GM19463 (cell line): ENCODE results near the gene ADTRP.

ENCODE experiments used
- ATAC-seq: cut with Tn5 transposase; IDR thresholded peaks from one replicate; pipeline ENCODE4 v1.9.1; 2021; ENCODE audit warnings: mild to moderate bottlenecking, moderate library complexity; ENCODE audit not compliant: unreplicated experiment

Gene ADTRP

GRCh38 chr6:11760015-11760473 is 18.6 kb downstream of the ADTRP start:
- no peak for ATAC-seq

GRCh38 chr6:11758878-11759277 is 19.7 kb downstream of the ADTRP start:
- no peak for ATAC-seq

GRCh38 chr6:11756726-11757125 is 21.9 kb downstream of the ADTRP start:
- no peak for ATAC-seq

- ATAC-seq: no peak
Measured at GRCh38 chr6:11756292-11756691, 22.3 kb downstream of the ADTRP start.

GRCh38 chr6:11755725-11756124 is 22.9 kb downstream of the ADTRP start:
- no peak for ATAC-seq

GRCh38 chr6:11754625-11755271 is 23.9 kb downstream of the ADTRP start:
- ATAC-seq: no peak

GRCh38 chr6:11753798-11754197 is 24.8 kb downstream of the ADTRP start:
- no peak for ATAC-seq

GRCh38 chr6:11752360-11752759 is 26.2 kb downstream of the ADTRP start:
- no peak for ATAC-seq

GRCh38 chr6:11750682-11751081 is 27.9 kb downstream of the ADTRP start:
- ATAC-seq: no peak

- ATAC-seq: no peak
Measured at GRCh38 chr6:11748591-11749210, 29.9 kb downstream of the ADTRP start.

- ATAC-seq: no peak
Measured at GRCh38 chr6:11747021-11747420, 31.6 kb downstream of the ADTRP start.

GRCh38 chr6:11744753-11745152 is 33.9 kb downstream of the ADTRP start:
- ATAC-seq: no peak

GRCh38 chr6:11744101-11744500 is 34.5 kb downstream of the ADTRP start:
- ATAC-seq: no peak

GRCh38 chr6:11740875-11741274 is 37.7 kb downstream of the ADTRP start:
- ATAC-seq: no peak

GRCh38 chr6:11738661-11739375 is 39.8 kb downstream of the ADTRP start:
- ATAC-seq: no peak

GRCh38 chr6:11738234-11738633 is 40.4 kb downstream of the ADTRP start:
- no peak for ATAC-seq

GRCh38 chr6:11736601-11737000 is 42.0 kb downstream of the ADTRP start:
- ATAC-seq: no peak

- no peak for ATAC-seq
Measured at GRCh38 chr6:11734861-11735613, 43.6 kb downstream of the ADTRP start.

- ATAC-seq: peak; percentile 76
Measured at GRCh38 chr6:11732036-11732631, 46.5 kb downstream of the ADTRP start.

- no peak for ATAC-seq
Measured at GRCh38 chr6:11731423-11731822, 47.2 kb downstream of the ADTRP start.

- ATAC-seq: peak; percentile 58
Measured at GRCh38 chr6:11730641-11731040, 48.0 kb downstream of the ADTRP start.
